Cardiac muscle cell (in vitro differentiated cells and primary cell): ENCODE results near the gene KLHDC7B. TPM values are rescaled to one million over a fixed set of nuclear protein-coding genes. Genes with fewer than 3 reads are reported as not detected.

Experiments
- DNase-seq, 2 donors: peaks; one replicate each; pipeline versions ENCODE4 v3.0.0 to v3.0.0-alpha.2; 2010 to 2017; ENCODE audit warnings: low read depth in 1 of 2, low spot score in 1 of 2
- H3K27ac ChIP-seq: fragments of 200-600 bp; sonication (generic); 2 replicates; pipeline ENCODE4 v1.5.1; 2016
- H3K27me3 ChIP-seq: fragments of 200-600 bp; sonication (generic); 2 replicates; pipeline ENCODE4 v1.6.0; 2016; ENCODE audit warnings: control low read depth
- H3K36me3 ChIP-seq: fragments of 200-600 bp; sonication (generic); 2 replicates; pipeline ENCODE4 v1.5.1; 2016; ENCODE audit warnings: control low read depth
- H3K4me1 ChIP-seq: fragments of 200-600 bp; sonication (generic); 2 replicates; pipeline ENCODE4 v1.8.1; 2017; ENCODE audit warnings: low read depth, mild to moderate bottlenecking, mixed run types
- H3K4me3 ChIP-seq: fragments of 200-600 bp; sonication (generic); 2 replicates; pipeline ENCODE4 v1.5.1; 2016; ENCODE audit warnings: mild to moderate bottlenecking
- H3K9me3 ChIP-seq: fragments of 200-600 bp; sonication (generic); 2 replicates; pipeline ENCODE4 v1.5.1; 2017; ENCODE audit warnings: low read depth, mild to moderate bottlenecking, control low read depth
- polyA plus RNA-seq: library from polyadenylated mRNA; unstranded; fragments of >200 nt; fragmentation: Nextera tagmentation; extraction: Ambion mirVana; gene quantifications from 2 replicates; pipeline ENCODE4 v1.2.1, GENCODE V29; 2016
- total RNA-seq: library from RNA; depleted of rRNA; stranded (reverse); fragments of >200 nt; gene quantifications from 2 replicates; pipeline ENCODE4 v1.2.3, GENCODE V29; 2016
- TF ChIP-seq, protein P1 (sequence below): IDR thresholded peaks from 2 replicates; pipeline ENCODE4 v1.5.1; 2012; ENCODE audit warnings: low read depth, mild to moderate bottlenecking, low read length

The KLHDC7B gene
- total and polyA plus RNA-seq, 2 experiments from 2014 or later = 0.18 to 0.45 TPM

DNA sequence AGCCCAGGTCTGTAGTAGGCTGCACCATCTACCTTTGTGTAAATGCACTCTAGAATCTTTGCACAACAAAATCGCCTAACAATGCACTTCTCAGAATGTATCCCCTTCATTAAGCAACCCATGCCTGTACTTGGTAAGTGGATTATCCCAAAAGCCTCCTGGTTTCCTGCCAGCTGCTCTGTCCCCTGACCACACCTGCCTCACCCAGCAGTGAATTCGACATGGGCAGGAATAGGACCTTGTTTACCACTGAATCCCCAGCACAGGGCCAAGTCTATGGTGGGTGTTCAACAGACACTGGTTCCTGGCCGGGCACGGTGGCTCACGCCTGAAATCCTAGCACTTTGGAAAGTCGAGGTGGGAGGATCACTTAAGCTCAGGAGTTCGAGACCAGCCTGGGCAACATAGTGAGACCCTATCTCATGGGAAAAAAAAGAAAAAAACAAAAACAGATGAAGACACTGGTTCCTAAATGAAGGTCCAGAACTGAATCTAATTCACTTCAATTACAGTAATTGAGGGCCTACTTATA, 22.1 kb downstream of the KLHDC7B start:
- TF ChIP-seq, protein P1, sequence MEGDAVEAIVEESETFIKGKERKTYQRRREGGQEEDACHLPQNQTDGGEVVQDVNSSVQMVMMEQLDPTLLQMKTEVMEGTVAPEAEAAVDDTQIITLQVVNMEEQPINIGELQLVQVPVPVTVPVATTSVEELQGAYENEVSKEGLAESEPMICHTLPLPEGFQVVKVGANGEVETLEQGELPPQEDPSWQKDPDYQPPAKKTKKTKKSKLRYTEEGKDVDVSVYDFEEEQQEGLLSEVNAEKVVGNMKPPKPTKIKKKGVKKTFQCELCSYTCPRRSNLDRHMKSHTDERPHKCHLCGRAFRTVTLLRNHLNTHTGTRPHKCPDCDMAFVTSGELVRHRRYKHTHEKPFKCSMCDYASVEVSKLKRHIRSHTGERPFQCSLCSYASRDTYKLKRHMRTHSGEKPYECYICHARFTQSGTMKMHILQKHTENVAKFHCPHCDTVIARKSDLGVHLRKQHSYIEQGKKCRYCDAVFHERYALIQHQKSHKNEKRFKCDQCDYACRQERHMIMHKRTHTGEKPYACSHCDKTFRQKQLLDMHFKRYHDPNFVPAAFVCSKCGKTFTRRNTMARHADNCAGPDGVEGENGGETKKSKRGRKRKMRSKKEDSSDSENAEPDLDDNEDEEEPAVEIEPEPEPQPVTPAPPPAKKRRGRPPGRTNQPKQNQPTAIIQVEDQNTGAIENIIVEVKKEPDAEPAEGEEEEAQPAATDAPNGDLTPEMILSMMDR = no peak
- no peak overlapping the region for H3K27ac ChIP-seq
- no peaks in the 10 kb centered on the region for H3K9me3 ChIP-seq
- peaks cover 3% of the 10 kb centered on the region for H3K4me1 ChIP-seq
- peaks cover 37% of the 10 kb centered on the region for H3K36me3 ChIP-seq
- no peaks in the 10 kb centered on the region for H3K27me3 ChIP-seq
- H3K4me3 ChIP-seq = no peak overlapping the region
- DNase-seq = no peak

DNA sequence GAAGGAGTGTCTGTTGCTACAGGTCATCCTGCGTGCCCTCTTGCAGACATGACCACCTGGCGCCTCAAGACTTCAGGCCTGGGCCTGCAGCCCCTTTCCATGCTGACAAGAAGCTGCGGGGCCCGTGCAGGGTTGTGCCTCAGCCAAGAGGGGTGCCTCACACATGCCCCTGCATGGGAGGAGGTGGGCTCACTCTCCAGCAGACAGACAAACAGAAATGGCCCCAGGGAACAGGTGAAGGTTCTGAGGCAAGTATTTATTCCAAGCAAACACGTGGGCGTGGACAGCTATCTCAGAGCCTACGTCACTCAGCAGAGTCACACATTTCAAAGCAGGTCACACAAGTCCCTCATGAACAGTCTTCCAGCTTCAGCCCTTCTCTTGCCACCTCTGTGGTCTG, 22.9 kb downstream of the KLHDC7B start:
- Histone ChIP-seq H3K4me1 (peaks cover 3% of the 10 kb centered on the region), H3K27me3 (no peaks in the 10 kb centered on the region), H3K4me3 (no peak overlapping the region), H3K36me3 (peaks cover 37% of the 10 kb centered on the region), H3K9me3 (no peaks in the 10 kb centered on the region), H3K27ac (no peak overlapping the region)
- DNase-seq = no peak
- TF ChIP-seq, protein P1 = no peak

DNA sequence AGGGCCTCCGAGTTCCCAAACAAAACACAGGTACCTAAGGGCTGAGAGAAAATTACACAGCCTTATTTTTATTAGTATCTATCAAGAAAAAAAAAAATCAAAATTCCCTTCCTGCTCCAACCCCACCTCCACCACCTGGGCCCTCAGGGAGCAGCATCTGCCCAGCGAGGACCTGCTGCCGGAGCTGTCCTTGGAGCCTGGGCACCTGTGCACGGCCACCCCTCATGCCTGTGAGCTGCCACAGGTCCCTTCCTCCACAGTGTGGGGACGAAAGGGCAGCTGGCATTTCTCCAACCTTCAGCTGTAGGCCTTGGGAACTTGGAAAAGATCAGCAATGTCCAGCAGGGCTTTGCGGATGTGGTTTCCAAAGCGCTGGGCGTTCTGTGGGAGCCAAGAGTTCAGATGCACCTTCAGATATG, 23.4 kb downstream of the KLHDC7B start:
- H3K36me3 ChIP-seq = peaks cover 37% of the 10 kb centered on the region
- no peaks in the 10 kb centered on the region for H3K4me1 ChIP-seq
- no peak overlapping the region for H3K27ac ChIP-seq
- TF ChIP-seq, protein P1 = no peak
- DNase-seq = no peak
- no peaks in the 10 kb centered on the region for H3K27me3 ChIP-seq
- H3K9me3 ChIP-seq = no peaks in the 10 kb centered on the region
- H3K4me3 ChIP-seq = no peak overlapping the region

DNA sequence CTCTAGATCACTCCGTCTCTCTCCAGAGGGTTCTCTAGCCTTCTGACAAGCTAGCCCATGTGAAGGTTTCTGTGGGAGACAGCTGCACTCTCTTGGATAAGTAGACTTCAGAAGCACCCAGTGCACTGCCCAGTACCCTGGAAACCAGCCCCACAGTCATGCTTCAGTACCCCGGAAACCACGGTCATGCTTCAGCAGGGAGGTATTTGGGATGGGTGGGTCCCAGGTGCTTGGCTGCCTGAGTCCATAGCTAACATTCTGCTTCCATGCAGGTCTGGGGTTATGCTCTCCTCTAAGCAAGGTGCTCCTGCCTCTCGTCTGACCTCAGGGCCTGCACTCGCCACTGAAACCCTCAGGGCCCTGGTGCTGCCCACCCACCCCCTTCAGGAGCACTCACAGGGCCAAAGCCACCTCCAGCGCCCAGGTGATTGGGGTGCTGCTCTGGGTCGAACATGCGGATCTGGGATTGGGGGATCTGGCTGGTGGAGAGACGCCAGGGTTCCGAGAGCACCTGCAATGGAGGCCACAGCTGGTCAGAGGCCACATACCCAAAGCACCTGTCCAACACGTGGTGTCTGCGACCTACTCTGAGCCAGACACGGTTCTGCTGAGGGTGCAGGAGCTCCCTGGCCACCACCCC, 24.3 kb downstream of the KLHDC7B start:
- Histone ChIP-seq H3K27me3 (no peaks in the 10 kb centered on the region), H3K4me1 (no peaks in the 10 kb centered on the region), H3K4me3 (no peak overlapping the region), H3K9me3 (no peaks in the 10 kb centered on the region), H3K27ac (no peak overlapping the region), H3K36me3 (peaks cover 37% of the 10 kb centered on the region)
- no peak for DNase-seq
- TF ChIP-seq, protein P1 = no peak

DNA sequence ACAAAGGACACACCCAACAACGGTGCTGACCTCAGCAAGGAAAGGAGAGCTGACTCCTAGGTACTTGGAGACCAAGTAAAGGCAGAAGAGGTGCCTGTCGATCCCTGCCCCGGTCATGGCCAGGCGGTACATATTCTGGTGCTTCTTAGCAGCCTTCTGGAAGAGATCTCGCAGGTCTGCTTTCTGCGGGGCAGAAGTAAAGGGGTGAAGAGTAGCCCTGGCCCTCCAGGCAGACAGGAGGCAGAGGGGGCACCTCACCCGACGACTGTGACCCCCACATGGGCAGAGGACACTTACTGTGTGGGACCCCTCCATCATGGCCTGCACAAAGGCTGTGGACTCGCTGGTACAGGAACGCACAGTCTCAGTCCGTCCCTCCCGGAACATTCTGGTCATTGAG, 25.2 kb downstream of the KLHDC7B start:
- Histone ChIP-seq H3K9me3 (no peaks in the 10 kb centered on the region), H3K4me1 (no peaks in the 10 kb centered on the region), H3K27me3 (no peaks in the 10 kb centered on the region), H3K36me3 (peaks cover 37% of the 10 kb centered on the region), H3K4me3 (no peak overlapping the region), H3K27ac (no peak overlapping the region)
- TF ChIP-seq, protein P1 = no peak
- no peak for DNase-seq
